ENCODE results near the gene ST6GAL2. TPM values are rescaled to one million over a fixed set of nuclear protein-coding genes. Genes with fewer than 3 reads are reported as not detected.

Gene ST6GAL2, protein sequence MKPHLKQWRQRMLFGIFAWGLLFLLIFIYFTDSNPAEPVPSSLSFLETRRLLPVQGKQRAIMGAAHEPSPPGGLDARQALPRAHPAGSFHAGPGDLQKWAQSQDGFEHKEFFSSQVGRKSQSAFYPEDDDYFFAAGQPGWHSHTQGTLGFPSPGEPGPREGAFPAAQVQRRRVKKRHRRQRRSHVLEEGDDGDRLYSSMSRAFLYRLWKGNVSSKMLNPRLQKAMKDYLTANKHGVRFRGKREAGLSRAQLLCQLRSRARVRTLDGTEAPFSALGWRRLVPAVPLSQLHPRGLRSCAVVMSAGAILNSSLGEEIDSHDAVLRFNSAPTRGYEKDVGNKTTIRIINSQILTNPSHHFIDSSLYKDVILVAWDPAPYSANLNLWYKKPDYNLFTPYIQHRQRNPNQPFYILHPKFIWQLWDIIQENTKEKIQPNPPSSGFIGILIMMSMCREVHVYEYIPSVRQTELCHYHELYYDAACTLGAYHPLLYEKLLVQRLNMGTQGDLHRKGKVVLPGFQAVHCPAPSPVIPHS
- polyA plus RNA-seq (ENCODE audit: insufficient read length in 10 of 10), result 1 to 10 TPM; 1.3 to 7.4 (median 2.3) TPM
- long read RNA-seq, donor 1, result 0 reads
- long read RNA-seq, donor 2, result 0 reads
- long read RNA-seq, donor 3, result 0 reads
- long read RNA-seq, donor 4, result 0 reads
- long read RNA-seq, donor 5, result 0 reads
- long read RNA-seq, donor 6, result 0 reads
- long read RNA-seq, donor 7, result 0 reads
- long read RNA-seq, donor 8, result 0 reads
- long read RNA-seq, donor 9, result 0 reads

DNA sequence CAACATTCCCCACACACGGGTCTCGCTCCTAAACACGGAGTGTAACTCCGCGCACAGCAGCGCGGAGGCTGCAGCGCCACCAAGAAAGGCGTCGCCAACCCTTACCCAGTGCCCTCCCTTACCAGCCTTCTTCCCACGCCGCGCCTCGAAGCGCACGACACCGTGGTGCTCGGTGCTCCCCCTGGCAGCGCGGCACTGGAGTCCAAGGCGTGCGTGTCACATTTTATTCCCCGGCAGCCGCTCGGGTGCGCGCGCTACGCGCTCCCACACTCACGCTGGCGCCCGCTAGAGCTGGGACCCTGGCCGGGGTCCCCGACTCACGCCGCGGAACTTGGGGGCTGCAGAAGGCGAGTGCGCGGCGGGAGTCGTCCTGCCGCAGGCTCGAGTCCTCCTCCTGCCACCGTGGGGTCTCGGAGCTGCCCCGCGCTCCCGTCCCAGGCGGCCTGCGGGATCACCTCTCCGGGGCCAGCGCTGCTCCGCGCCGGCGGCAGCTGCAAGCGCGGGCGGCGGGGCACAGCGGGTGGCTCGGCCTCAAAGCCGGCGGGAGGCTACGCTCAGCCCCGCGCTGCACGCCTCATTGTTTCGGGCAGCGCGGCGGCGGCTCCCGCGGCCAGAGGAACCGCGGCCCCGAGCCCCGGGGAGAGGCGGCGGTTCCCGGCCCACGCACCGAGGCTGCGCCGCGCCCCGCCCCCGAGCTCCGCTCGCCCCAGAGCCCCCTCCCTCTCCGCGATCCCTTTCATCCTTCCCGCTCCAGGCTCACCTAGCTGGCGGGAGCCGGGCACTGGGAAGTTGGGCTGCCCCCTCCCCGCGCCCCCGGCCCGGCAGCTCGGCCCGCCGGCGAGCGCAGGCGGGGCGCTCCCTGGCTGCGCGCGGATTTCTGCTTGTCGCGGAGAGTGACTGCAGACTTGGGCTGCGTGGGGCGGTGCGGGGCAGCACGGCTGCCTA, at the start of gene ST6GAL2:
ST6GAL2 (minus strand) TSS at position 197 of the 945 bp plus-strand sequence. CDS start 42,190 bp downstream, outside the sequence.
- DNase-seq, result peak in 2 of 3 donors; percentile 42 to 87

DNA sequence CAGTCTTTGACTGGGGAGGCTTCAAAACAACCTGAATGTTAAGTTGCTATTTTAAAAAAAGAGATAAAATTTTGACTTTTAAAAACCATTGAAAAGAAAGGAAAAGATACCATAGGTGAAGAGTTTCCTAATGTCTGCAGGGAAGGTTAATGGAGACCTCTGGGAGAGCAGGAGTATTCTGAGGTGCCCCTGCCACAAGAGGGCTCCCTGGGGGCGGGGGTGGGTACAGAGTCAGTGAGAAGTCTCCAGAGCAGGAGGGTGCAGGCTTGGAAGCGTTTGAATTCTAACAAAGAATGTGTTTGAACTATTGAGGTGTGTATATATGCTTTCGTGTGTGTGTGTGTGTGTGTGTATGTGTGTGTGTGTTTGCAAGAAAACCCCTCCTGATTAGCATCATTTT, 46.7 kb upstream of the ST6GAL2 start:
- DNase-seq, result no peak

DNA sequence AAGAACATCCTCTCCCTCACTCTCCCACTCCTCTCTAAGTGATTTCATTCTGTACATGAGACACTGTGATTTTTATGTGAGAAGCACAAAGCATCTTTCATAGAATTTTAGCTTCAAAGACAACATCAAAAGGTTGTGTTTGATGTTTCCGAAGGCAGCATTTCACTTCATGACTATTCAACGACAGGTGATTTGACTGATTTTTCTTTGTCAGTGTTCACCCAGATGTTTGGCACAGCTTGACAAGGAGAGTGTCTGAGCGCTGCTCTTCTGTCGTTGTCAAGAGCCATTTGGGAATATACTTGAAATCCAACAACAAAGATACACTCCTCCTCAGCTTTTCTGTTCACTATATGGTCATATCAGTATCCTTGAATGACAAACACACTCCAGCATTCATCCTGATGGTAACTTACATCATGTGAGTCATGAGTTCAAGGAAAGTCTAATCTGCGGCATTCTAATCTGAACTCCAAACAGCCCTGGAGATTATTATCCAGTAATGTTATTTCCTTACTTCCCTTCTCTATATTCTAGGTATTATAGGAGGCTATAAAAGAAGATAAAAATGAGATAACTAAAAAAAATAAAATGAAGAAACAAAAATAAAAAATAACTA, 45.9 kb upstream of the ST6GAL2 start:
- DNase-seq, result no peak

DNA sequence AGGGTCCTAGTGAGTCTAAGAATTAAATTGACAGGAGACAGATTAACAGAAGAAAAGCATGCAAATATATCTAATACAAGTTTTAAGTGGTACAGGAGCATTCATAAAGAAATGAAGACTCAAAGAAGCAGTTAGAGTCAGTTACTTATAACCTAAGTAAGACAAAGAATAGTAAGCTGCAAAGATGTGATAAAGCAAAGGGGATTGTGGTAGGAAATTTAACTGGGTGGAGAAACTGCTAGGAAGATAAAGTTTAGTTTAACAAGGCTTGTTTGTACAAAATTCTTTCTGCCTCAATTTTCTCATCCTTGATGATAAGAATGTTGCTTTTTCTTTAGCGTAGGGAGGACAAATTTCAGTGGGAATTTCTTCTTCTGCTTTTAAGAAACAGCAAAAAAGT, 35.5 kb upstream of the ST6GAL2 start:
- DNase-seq, result no peak

DNA sequence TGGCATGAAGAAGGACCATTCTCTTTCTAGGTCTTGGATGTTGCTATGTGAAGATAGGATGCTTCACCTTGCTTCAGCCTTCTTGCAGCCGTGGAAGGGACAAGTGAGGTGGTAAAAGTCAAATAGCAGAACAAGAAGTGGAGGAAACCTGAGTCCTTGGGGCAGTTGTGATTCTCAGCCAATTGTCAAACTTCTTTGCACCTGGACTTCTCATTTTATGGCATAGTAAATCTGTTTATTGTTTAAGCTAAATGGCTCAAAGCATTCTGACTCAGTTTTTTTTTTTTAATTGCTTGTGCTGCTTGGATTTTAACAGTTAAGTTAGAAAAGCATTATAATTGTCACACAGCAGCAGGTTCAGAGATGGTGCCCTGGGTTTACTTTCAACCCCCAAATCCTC, 33.0 kb upstream of the ST6GAL2 start:
- DNase-seq, result no peak

DNA sequence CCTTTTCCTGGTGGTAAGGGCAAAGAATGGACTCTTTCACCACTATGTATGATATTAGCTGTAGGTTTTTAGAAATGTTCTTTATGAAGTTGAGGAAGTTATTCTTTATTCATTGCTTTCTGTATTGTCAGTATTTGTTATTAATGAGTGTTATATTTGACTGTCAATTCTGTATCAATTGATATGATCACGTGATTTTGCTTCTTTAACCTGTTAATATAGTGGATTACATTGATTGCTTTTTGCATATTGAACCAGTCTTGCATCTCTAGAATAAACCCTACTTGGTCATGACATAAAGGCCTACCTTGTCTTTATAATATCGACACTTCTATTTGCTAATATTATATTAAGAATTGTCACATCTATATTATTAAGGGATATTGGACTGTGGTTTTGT, 18.3 kb upstream of the ST6GAL2 start:
- DNase-seq, result no peak

DNA sequence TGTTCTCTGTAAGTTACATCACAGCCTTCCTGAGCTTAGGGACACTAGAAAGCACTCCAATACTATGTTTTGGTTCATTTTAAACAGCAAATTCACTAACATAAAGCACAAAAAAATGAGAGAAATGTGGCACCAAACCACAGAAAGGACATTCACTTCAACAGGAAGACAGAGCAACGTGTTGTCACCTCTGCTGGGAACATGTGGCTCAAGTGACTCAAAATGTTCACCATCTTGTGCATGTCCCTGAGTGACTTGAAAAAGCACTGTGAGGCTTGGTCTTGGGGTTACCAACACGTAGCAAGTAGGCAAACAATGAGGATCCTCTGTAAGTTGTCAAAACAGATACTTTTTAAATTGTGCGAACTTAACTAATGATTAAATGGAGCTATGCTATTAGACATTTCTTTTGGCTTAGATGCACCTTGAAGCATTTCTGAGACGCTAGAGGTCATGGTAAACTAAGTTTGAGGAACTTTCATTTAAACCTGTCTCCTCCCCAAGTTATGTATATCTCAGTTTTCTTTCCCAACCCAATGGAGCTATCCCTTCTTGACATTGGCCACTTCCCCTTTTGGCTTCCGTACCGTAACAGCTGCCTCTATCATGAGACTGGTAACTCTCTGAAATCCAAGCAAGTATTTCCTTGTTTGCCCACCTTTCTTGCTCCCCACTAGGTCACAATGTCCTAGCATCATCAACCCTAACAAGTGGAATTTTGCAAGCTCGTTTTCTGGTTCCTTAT, 14.0 kb upstream of the ST6GAL2 start:
- no peak for DNase-seq

DNA sequence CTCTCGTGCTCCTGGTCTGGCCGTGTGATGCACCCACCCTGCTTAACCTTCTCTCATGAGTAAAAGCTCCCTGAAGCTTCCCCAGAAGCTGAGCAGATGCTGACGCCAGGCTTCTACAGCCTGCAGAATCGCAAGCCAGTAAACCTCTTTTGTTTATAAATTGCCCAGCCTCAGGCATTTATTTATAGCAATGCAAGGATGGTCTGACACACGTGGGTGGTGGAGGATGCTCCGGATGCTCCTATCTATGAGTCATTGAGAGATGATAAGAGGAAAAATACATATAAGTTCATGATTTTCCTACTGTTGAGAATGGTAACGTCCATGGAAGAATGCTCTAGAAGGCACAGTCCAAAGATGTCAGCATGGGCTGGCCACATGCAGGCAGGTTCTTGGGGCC, 8.6 kb upstream of the ST6GAL2 start:
- DNase-seq, result no peak

DNA sequence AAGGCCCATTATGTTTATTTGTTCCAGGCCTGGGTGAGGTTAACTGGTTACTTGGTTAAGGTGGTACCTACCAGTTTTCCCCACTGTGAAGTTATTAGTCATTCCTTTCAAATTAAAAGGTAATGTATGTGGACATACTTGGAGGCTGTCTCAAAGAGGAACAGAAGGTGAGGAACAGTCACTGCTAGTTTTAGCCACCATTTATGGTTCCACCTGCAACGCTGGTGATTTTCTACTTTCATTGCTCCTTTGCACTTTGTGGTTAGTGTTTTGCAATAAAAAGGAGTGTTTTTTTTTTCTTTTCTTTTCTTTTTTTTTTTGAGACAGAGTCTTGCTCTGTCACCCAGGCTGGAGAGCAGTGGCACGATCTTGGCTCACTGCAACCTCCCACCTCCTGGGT, 6.1 kb upstream of the ST6GAL2 start:
- no peak for DNase-seq

DNA sequence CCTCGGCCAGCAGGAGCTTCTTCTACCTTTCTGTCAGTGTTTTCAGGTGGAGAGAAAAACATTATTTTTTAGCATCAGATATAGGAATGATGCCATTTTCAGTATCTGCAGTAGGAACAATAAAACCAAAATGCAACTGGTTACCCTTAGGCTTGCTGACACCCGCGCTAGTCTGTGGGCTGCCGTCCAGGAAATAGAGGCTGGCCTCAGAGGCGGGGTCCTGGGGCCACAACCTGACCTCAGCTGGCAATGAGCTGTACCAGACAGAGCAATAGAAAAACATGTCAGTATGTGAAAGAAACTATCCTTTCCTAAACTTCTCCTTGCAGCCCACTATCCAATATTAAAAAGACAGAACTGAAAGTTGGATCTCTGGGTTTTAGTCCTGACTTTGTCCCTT, 4.6 kb upstream of the ST6GAL2 start:
- no peak for DNase-seq

DNA sequence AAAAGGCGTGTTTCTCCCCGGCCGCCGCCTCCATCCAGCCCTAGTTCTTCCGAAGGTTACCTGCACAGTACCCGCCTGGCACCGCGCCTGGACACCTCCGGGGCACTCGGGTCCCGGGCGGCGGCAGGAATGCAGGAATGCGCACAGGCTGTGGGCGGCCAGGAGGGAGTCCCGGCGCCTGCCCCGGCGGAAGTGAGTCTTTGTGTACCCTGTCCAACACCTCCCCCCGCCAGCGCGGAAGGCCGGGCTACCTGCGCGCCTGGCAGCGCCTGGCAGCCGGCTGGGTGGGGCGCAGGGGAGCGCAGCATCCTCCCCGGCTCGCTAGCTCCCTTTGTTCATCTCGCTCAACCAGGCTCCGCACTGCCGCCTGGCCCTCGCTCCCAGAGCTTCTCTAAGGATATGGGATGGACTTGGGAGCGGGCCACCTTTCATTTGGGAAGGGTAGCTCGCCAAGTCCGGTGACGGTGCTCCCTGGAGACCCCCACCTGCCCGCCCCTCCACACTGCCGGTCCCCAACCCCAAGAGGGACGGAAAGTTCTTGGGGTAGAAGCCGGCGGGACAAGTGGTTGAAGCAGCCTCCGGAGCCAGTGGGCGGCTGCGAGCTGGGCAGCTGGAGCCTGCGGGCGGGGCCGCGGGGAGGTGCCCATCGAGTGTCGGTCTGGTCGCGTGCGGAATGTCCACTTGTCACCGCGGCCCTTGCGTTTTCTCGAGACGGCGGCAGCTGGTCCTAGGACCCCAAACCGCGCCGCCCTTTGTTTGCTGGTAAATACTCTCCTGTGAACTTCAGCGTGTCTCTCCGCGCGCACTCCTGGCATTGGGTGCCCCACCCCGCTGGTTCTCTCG, 1.2 kb upstream of the ST6GAL2 start:
- peak in 2 of 3 donors; percentile 28 to 76 for DNase-seq

DNA sequence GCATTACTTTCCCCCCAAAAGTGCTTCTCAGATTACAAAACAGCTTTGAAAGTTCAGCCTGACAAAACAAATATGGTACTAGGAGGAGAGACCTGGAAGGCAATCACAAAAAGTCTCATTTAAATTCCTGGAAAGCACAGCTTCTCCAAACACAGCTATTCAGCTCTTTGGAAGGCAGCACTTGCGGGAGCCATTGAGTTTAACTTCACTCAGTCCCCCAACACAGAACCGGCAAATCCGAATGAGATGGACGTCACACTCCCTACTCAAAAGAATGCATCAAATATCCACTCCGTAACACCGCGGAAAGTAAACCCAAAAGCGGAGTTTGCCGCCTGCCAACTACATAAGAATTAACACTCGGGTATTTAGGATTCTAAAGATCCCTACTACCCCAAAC, 638 bp downstream of the ST6GAL2 start:
- DNase-seq, result peak in 2 of 3 donors; percentile 30 to 67

DNA sequence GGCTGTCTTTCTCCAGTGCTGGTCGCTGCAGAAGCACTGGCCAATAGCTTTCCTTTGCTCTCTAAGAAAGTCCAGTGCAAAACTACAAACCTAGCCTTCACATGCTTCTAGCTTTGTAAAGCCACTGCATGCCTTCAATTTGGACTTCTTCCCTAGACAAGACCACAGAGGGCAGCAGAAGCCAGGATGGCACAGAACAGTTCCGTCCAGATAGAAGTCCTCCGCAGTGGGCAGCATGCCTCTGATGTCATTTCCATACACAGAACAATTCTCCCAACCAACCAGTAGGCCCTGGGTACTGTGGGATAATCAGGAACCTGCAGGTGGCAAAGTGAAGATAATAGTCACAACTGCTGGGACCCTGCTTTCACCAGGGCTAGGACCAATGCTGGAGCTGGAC, 3.3 kb downstream of the ST6GAL2 start:
- no peak for DNase-seq

DNA sequence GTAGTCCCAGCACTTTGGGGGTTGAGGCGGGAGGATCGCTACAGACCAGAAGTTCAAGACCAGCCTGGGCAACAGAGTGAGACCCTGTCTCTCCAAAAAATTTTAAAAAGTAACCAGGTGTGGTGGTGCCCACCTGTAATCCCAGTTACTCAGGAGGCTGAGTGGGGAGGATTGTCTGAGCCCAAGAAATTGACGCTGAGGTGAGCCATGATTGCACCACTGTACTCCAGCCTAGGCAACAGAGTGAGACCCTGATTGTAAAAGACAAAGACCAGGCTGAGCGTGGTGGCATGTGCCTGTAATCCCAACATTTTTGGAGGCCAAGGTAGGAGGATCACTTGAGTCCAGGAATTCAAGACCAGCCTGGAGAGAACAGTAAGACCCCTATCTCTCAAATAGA, 7.8 kb downstream of the ST6GAL2 start:
- DNase-seq, result no peak

DNA sequence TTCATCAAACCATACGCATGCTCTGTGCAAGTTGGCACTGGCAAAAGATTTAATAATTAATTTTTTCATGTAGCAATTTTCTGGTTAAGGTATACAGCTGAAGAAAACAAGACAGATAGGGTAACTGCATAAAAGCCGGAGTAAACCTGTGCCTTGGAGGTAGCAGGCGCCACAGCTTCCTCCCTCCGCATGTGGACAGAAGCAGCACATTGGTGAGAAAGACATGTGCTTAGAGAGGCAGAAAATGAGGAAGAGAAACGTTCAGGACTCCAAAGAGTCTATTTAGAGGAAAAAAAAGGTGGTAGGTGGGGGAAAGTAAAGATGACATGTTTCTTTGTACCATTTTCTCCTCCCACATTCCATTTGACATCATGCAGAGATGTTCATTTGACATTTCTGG, 9.3 kb downstream of the ST6GAL2 start:
- no peak for DNase-seq

DNA sequence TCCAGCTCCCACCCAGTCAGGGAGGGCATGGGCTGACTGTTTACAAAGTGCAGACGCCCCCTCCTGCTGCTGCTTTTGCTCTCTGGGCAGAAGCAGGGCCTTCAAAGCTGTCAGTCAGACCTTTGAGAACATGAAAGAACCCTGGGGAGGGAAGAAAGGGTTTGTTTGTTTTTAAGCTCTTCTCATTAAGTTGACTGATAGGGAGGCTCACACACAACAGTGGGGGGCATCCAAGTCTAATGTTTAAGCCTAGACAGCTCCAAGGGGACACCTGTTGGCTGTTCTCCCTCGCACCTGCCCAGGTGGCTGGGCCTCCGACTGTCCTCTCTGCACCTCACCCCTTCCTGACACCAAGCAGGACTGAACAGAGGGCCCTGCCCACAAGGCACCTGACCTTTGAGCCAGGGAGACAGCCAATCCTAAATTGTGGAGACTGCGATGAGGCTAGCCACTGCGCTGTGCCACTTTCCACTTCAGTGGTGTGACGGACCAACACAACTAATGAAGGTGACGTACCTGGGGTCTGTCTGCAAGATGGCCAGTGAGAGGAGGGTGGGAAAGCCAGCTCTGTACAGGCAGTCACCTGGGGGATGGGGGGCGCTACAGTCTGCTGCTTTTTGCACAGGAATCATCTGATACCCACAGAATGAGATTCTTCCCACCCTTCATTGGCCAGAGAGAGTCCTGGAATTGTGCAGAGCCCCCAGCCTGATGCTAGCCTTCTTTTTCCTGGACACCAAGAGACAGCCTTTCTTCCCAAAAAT, 16.3 kb downstream of the ST6GAL2 start:
- no peak for DNase-seq

DNA sequence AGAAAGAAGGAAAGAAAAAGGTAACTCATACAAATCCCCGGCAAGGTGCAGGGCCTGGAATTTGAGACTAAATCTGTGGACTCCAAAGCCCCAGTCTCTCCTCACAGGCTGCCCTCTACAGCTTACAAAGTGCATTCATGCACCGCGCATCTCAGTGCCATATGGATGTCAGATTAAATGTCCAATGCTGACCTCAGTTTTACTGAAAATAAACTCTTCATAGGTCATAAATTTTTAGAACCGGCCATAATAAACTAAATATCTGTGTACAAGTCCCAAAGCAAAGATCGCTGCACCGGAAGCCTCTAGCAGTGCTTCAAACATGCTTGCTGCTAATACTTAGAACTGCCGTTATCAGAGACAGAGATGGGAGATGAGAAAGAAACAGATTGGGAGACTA, 17.7 kb downstream of the ST6GAL2 start:
- no peak for DNase-seq

DNA sequence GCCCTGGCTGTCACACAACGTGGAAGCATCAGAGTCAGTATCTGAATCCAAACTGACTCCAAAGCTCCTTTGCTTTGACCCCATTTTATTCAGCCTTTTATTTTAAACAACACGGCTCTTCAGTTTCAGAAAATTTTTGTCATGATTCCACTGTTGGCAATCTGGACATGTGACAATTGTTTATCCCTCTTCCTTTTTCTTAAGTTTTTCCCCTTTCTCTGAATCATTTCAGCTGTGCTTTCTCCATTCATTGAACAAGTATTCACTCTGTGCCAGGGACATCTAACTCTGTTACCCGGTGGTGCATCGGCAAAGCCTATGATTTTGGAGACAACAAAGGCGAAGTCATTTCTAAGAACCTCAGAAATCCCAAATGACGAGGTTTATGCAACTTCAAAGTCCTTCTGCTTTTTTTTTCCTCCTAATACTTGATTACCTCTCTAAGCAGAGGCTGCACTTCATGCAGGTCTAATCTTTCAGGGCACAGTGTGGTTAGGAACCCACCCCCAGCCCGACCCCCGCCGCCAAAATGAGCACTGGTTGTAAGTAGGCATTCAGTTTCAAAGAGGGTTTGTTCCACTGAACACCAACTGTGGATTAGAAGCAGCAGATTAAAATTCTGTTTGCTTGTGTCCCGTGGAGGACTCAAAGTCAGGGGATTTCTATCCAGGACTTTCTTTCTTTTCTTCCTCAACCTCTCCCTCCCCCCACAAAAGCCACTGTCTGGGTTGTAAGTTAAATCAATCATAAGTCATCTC, 18.6 kb downstream of the ST6GAL2 start:
- DNase-seq, result no peak

Data from muscle of back (tissue), 13 donors.